ENCODE data around the gene SLU7.

The SLU7 gene

GRCh38 chr5:160420331-160420610, 1.4 kb upstream of the SLU7 start:
- FAIRE-seq, result no peak
- TF ChIP-seq POLR2A (IDR thresholded peaks at IDR 0.05; ENCODE audit: low read depth, low read length), result no peak
- DNase-seq (ENCODE audit: insufficient read length, low spot score), result no peak

- no peak for DNase-seq (ENCODE audit: insufficient read length, low spot score)
- no peak for FAIRE-seq
- TF ChIP-seq POLR2A (IDR thresholded peaks at IDR 0.05; ENCODE audit: low read depth, low read length), result no peak
Measured at GRCh38 chr5:160419458-160420330, 813 bp upstream of the SLU7 start.

DNA sequence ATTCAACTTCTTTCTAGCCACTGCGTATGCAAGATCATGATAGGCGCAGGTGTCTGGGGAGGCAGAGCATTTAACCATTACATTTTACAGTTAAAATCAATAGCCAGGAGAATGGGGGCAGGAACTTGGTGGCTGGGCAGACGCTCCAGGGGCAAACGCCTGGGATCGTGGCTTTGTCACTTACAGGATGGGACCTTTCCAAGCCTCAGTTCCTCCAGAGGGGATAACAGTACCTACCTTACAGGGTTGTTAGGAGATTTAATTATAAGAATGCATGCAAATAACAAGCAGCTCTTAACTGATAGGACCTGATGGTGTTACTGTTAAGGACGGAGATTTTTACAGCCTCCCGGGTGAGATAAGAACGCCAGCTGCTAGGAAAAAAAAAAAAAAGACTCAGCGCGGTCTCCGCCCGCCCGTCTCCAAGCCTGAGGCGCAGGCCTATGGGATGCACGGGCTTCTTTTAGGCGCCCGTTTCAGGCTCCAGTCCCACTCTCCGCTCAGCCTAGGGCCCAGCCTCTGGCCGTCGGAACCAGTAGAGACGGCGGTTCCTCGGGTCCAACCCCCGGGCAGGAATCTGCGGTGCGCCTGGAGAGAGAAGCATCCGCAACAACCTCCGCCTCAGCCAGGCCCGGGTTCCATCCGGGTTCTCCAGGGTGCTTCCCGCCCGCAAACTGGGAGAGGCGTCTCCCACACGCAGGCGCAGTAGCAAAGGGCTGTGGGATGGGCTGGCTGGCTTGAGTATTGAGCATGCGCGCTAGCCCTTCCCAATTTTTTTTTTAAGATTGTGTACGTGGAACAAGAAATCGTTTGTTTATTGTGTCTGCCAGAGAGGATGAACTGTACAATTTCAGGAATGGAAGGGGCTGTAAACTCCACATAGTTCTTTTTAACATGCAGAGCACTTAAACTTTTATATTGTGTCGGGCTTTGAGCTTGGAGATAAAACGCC, 19.2 kb downstream of the SLU7 start, which contains the start of gene FAM200C:
Gene FAM200C (minus strand): TSS at position 653 of the 952 bp plus-strand sequence. CDS start 4,564 bp downstream, outside the sequence.
- FAIRE-seq (peak; percentile 84), DNase-seq (ENCODE audit: insufficient read length, low spot score) (peak; percentile 84)
- peak; percentile 95 for TF ChIP-seq POLR2A (IDR thresholded peaks at IDR 0.05; ENCODE audit: low read depth, low read length)

- TF ChIP-seq POLR2A (IDR thresholded peaks at IDR 0.05; ENCODE audit: low read depth, low read length), result no peak
- no peak for FAIRE-seq
- DNase-seq (ENCODE audit: insufficient read length, low spot score), result no peak
Measured at GRCh38 chr5:160398806-160399205, 20.1 kb downstream of the SLU7 start.

DNA sequence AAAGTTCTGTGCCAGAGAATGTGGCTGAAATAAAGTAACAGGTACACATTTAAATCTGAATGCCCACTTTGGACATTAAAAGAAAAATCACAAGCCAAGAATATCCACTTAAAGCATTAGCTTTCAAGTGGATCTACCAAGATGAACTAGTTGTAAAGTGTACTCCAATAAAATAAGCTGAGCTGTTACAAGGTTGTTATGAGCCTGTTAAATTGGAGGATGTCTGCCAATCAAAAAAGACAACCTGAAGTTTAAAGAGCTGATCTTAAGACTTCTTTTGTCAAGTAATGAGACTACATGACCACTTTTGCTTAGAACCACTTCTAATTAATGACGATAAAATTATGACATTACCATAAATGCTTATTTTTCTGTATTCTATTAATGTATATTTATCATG, 21.4 kb downstream of the SLU7 start:
- DNase-seq (ENCODE audit: insufficient read length, low spot score), result no peak
- no peak for TF ChIP-seq POLR2A (IDR thresholded peaks at IDR 0.05; ENCODE audit: low read depth, low read length)
- FAIRE-seq, result no peak

DNA sequence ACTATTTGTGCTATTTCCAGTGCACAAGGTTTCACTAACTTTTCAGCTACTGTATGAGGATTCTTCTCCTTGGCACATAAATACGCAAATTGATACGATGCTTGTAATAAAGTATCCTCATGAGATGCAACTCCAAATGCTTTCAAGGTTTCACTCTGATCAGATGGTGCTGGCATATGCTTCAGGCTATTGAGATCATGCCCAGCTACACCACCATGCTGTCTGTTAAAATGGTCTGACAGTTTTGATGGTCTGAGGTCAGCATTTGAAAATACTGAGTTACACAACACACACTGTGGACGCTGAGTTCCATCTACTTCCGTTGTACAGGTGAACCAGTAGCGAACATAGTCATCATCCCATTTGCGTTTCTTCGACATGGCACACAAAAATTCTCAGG, 23.8 kb downstream of the SLU7 start:
- no peak for TF ChIP-seq POLR2A (IDR thresholded peaks at IDR 0.05; ENCODE audit: low read depth, low read length)
- FAIRE-seq, result no peak
- no peak for DNase-seq (ENCODE audit: insufficient read length, low spot score)

DNA sequence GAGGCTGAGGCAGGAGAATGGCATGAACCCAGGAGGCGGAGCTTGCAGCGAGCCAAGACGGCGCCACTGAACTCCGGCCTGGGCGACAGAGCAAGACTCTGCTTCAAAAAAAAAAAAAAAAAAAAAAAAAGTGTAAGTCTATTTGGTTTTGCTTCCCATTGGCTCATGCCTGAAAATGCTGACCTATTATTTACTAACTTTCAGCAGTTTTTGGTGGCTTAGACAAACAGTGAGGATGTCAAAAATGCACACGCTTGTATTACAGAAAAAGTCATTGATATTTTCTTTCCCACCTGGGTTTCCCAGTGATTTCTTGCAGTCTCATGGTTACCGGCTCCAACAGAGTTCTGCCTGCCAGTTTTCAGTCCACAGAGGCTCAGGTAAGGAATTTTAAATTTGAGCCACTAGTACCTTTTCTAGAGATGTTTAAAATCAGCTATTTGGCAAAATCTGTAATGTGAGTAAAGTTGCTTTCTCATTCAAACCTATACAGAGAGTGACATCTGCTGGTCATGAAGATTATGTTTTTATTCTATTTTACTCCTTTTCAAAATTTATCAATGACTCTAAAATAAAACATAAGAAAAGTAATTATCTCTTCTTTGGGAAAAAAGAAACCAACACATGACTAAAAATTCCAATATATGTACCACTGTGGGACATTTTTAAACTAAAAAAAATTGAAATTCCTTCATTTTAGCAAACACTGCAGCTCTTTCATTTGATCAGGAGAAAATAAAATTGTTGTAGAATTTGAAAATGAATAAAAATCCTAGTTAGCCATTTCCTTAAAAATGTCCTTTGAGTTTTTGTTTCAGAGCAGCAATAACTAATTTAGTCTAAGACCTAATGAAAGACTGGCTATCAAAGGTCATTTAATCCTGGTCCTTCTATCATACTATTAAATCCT, 27.8 kb downstream of the SLU7 start:
- no peak for TF ChIP-seq POLR2A (IDR thresholded peaks at IDR 0.05; ENCODE audit: low read depth, low read length)
- FAIRE-seq (no peak), DNase-seq (ENCODE audit: insufficient read length, low spot score) (no peak)

GRCh38 chr5:160387445-160387844, 31.4 kb downstream of the SLU7 start:
- no peak for FAIRE-seq
- no peak for DNase-seq (ENCODE audit: insufficient read length, low spot score)
- TF ChIP-seq POLR2A (IDR thresholded peaks at IDR 0.05; ENCODE audit: low read depth, low read length), result no peak

DNA sequence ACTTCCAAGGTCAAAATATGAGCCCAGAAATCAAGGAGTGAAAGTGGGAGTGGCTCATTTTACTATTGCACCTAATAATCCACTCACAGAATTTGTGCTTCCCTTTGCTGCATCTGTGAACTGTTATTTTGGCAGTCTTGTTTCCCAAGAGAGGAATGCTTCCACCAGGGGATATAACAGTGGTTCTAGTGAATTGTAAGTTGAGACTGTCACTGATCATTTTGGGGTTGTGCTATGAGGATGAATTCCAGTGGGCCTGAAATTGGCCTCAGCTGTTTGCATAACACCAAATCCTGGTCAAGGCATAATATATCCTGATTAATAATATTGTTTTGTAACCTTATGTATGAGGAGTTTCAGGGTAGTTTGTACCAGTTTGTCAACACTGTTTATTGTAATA, 33.4 kb downstream of the SLU7 start:
- no peak for TF ChIP-seq POLR2A (IDR thresholded peaks at IDR 0.05; ENCODE audit: low read depth, low read length)
- FAIRE-seq (no peak), DNase-seq (ENCODE audit: insufficient read length, low spot score) (no peak)

GRCh38 chr5:160384681-160385080, 34.2 kb downstream of the SLU7 start:
- no peak for DNase-seq (ENCODE audit: insufficient read length, low spot score)
- TF ChIP-seq POLR2A (IDR thresholded peaks at IDR 0.05; ENCODE audit: low read depth, low read length), result no peak
- no peak for FAIRE-seq

DNA sequence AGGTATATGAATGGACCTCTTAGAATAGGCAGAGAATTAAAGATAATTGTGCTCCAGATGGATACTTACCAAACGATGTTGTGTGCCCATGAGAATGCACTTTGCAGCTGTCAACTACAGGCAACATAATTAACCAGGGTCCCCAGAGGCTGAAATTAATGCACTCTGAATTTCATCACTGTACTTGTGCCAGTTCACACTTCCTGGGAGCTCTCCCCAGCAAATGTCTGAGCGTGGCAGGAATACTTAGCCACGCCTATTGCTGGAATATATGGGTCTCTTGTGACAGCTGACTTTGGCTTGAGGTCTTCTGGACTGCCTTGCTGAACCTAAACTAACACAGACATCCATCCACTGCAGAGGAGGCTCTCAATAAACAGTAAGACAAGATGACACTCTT, 36.5 kb downstream of the SLU7 start:
- no peak for TF ChIP-seq POLR2A (IDR thresholded peaks at IDR 0.05; ENCODE audit: low read depth, low read length)
- DNase-seq (ENCODE audit: insufficient read length, low spot score) (no peak), FAIRE-seq (no peak)

GRCh38 chr5:160380041-160380440, 38.8 kb downstream of the SLU7 start:
- DNase-seq (ENCODE audit: insufficient read length, low spot score) (no peak), FAIRE-seq (no peak)
- TF ChIP-seq POLR2A (IDR thresholded peaks at IDR 0.05; ENCODE audit: low read depth, low read length), result no peak

- DNase-seq (ENCODE audit: insufficient read length, low spot score) (no peak), FAIRE-seq (no peak)
- TF ChIP-seq POLR2A (IDR thresholded peaks at IDR 0.05; ENCODE audit: low read depth, low read length), result no peak
Measured at GRCh38 chr5:160379511-160379910, 39.4 kb downstream of the SLU7 start.

Data from H54 (cell line).